HUES6 (cell line): ENCODE results near the gene CDC73.
"Not testable (repeated sequence)": the region's sequence is repeated elsewhere in the genome, so short reads cannot be mapped to it uniquely, and the experiment has no call there.

ENCODE experiments used
- H3K27ac ChIP-seq: 2 replicates; pipeline ENCODE4 v1.7.0; 2013; ENCODE audit warnings: low read depth, mild to moderate bottlenecking, low read length, inconsistent platforms
- H3K27me3 ChIP-seq: 2 replicates; pipeline ENCODE4 v1.6.1; 2013; ENCODE audit warnings: low read length; ENCODE audit not compliant: control insufficient read depth, insufficient read depth
- H3K36me3 ChIP-seq: 2 replicates; pipeline ENCODE4 v1.6.1; 2013; ENCODE audit warnings: low read length; ENCODE audit not compliant: control insufficient read depth, insufficient read depth
- H3K4me1 ChIP-seq: 2 replicates; pipeline ENCODE4 v1.6.1; 2013; ENCODE audit warnings: low read length; ENCODE audit not compliant: control insufficient read depth, insufficient read depth
- H3K4me3 ChIP-seq: 2 replicates; pipeline ENCODE4 v1.5.1; 2013; ENCODE audit warnings: low read depth, low read length
- H3K9ac ChIP-seq: one replicate; pipeline ENCODE4 v1.6.1; 2013; ENCODE audit warnings: mild to moderate bottlenecking, low read length
- H3K9me3 ChIP-seq: 2 replicates; pipeline ENCODE4 v1.6.1; 2013; ENCODE audit warnings: low read depth, low read length; ENCODE audit not compliant: control insufficient read depth, insufficient read depth

Gene CDC73

GRCh38 chr1:193179094-193179493, 57.3 kb downstream of the CDC73 start:
- Histone ChIP-seq H3K4me1 (no peaks in the 10 kb centered on the region), H3K27me3 (no peaks in the 10 kb centered on the region), H3K9ac (no peak overlapping the region), H3K27ac (no peak overlapping the region), H3K4me3 (no peak overlapping the region), H3K9me3 (no peaks in the 10 kb centered on the region), H3K36me3 (no peaks in the 10 kb centered on the region)

- Histone ChIP-seq H3K9ac (no peak overlapping the region), H3K4me1 (peaks cover 9% of the 10 kb centered on the region), H3K27me3 (no peaks in the 10 kb centered on the region), H3K27ac (no peak overlapping the region), H3K4me3 (no peak overlapping the region), H3K9me3 (no peaks in the 10 kb centered on the region), H3K36me3 (no peaks in the 10 kb centered on the region)
Observed at GRCh38 chr1:193181536-193181935, 59.7 kb downstream of the CDC73 start.

GRCh38 chr1:193181985-193182384, 60.2 kb downstream of the CDC73 start:
- H3K9ac ChIP-seq, result no peak overlapping the region
- H3K27me3 ChIP-seq, result no peaks in the 10 kb centered on the region
- H3K4me3 ChIP-seq, result no peak overlapping the region
- H3K4me1 ChIP-seq, result peaks cover 10% of the 10 kb centered on the region
- H3K9me3 ChIP-seq, result no peaks in the 10 kb centered on the region
- H3K27ac ChIP-seq, result no peak overlapping the region
- H3K36me3 ChIP-seq, result no peaks in the 10 kb centered on the region

GRCh38 chr1:193183019-193183627, 61.3 kb downstream of the CDC73 start:
- H3K4me1 ChIP-seq, result peaks cover 10% of the 10 kb centered on the region
- H3K27ac ChIP-seq, result no peak overlapping the region
- no peak overlapping the region for H3K9ac ChIP-seq
- no peak overlapping the region for H3K4me3 ChIP-seq
- no peaks in the 10 kb centered on the region for H3K36me3 ChIP-seq
- no peaks in the 10 kb centered on the region for H3K9me3 ChIP-seq
- H3K27me3 ChIP-seq, result no peaks in the 10 kb centered on the region

- Histone ChIP-seq H3K9me3 (no peaks in the 10 kb centered on the region), H3K4me1 (peaks cover 10% of the 10 kb centered on the region), H3K36me3 (no peaks in the 10 kb centered on the region), H3K9ac (no peak overlapping the region), H3K27me3 (no peaks in the 10 kb centered on the region), H3K4me3 (no peak overlapping the region), H3K27ac (no peak overlapping the region)
Observed at GRCh38 chr1:193184776-193185175, 62.9 kb downstream of the CDC73 start.

GRCh38 chr1:193185211-193185610, 63.4 kb downstream of the CDC73 start:
- H3K27ac ChIP-seq, result no peak overlapping the region

GRCh38 chr1:193185901-193186731, 64.3 kb downstream of the CDC73 start, which contains the start of gene B3GALT2:
B3GALT2 (minus strand) TSS chr1:193186613; CDS start chr1:193181562, 5,051 bp downstream.
- Histone ChIP-seq H3K36me3 (no peaks in the 10 kb centered on the region), H3K9ac (no peak within 1 kb of the TSS), H3K4me3 (no peak within 1 kb of the TSS), H3K4me1 (peaks cover 10% of the 10 kb centered on the region), H3K27ac (no peak within 1 kb of the TSS), H3K27me3 (no peaks in the 10 kb centered on the region), H3K9me3 (no peaks in the 10 kb centered on the region)

More at GRCh38 chr1:193185211-193185610, 63.4 kb downstream of the CDC73 start:
- Histone ChIP-seq H3K4me3 (no peak overlapping the region), H3K27me3 (no peaks in the 10 kb centered on the region), H3K9me3 (no peaks in the 10 kb centered on the region), H3K4me1 (peaks cover 10% of the 10 kb centered on the region), H3K36me3 (no peaks in the 10 kb centered on the region), H3K9ac (no peak overlapping the region)

- H3K4me3 ChIP-seq, result no peak overlapping the region
- H3K9me3 ChIP-seq, result no peaks in the 10 kb centered on the region; the same call in 1 of the 2 replicates
- H3K36me3 ChIP-seq, result no peaks in the 10 kb centered on the region
Observed at GRCh38 chr1:193187114-193187513, 65.3 kb downstream of the CDC73 start.

GRCh38 chr1:193188915-193189314, 67.1 kb downstream of the CDC73 start:
- H3K4me1 ChIP-seq, H3K4me3 ChIP-seq, H3K27ac ChIP-seq, H3K9ac ChIP-seq, H3K9me3 ChIP-seq, H3K27me3 ChIP-seq, H3K36me3 ChIP-seq: not testable (repeated sequence)

More at GRCh38 chr1:193187114-193187513, 65.3 kb downstream of the CDC73 start:
- Histone ChIP-seq H3K4me1 (peaks cover 10% of the 10 kb centered on the region), H3K27ac (no peak overlapping the region), H3K27me3 (no peaks in the 10 kb centered on the region), H3K9ac (no peak overlapping the region)

GRCh38 chr1:193189442-193190095, 67.7 kb downstream of the CDC73 start:
- Histone ChIP-seq H3K4me1 (peaks cover 10% of the 10 kb centered on the region), H3K9ac (no peak overlapping the region), H3K36me3 (0 out of 2 replicates have a peak, but pooled peaks cover 2% of the 10 kb centered on the region), H3K9me3 (peaks cover 3% of the 10 kb centered on the region; the same call in 1 of the 2 replicates), H3K27me3 (no peaks in the 10 kb centered on the region), H3K4me3 (no peak overlapping the region), H3K27ac (no peak overlapping the region)
